ENCODE data around the gene RARRES1.

RARRES1 gene

DNA sequence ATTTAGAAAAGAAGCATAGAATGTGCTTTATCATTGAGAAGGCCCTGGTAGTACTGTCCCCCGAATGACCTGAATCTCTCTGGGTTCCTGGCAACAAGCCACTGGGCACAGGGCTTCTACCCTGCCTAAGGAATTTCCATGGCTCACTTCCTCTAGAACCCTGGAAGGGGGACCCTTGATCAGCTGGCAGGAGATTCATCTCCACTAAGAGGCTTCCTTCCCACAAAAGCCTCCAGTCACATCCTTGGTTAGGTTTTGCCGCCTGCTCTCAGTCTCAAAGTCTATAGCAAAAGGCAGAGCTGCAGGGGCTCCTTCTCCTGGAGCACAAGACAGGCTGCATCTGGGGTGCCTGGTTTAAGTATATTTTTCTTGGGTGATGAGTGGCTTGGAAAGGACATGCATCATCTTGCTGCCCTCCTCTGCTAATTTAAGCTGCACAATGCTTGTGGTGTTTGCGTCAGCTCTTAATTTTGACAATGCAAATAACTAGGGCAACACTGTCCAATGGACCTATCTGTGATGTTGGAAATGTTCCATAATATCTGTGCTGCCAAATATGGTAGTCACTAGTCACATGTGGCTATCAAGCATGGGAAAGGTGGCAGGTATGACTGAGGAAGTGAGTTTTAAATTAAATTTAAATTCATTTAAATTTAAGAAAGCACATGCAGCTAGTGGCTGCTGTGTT is 33.4 kb upstream of the RARRES1 start:
- no peak for DNase-seq (ENCODE audit: low read depth)

- DNase-seq (ENCODE audit: low read depth) = no peak
These were observed 31.2 kb upstream of the RARRES1 start for GRCh38 chr3:158763421-158763820.

DNA sequence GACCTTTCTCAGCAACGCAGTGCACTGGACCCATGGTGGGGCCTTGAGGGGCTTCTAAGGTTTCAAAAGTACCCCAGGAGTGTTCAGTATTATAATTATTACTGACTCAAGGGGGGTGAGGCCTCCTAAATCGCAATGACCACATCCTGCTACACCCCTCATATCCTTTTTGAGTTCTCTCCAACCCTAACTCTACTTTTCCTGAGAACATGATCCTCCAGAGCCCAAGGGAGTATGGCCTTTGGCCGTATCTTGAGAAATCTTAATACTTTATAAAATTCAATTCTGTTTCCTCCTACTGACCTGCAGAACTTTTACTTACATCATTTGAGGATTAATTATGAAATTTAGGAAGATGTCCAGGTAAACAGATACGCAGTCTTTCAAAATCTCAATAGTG is 30.4 kb upstream of the RARRES1 start:
- DNase-seq (ENCODE audit: low read depth) = no peak

DNA sequence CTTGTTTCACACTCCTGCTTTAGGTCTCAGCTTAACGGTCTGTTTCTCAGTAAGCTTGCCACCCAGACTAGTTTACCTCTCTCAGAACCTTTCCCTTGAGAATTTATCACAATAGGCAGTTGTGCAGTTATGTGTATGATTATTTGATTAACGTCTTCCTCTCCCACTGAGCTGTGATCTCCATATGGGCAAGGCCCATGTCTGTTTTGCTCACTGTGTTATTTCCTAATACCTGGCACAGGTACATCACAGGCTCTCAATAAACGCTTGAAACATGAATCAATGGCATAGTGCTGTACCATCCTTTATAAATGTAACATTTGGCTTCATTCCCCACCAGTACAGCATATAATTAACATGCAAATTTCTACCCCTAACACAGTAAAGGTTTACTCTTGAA is 29.1 kb upstream of the RARRES1 start:
- DNase-seq (ENCODE audit: low read depth) = no peak

DNA sequence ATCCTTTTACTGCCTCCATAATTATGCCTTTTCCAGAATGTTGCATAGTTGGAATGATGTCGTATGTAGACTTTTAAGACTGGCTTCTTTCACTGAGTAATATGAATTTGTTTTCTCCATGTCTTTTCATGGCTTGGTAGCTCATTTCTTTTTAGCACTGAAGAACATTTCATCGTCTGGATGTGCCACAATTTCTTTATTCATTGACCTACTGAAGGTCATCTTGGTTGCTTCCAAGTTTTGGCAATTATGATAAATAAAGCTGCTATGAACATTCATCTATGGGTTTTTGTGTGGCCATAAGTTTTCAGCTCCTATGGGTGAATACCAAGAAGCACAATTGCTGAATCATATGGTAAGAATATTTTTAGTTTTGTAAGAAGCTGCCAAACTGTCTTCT is 23.2 kb upstream of the RARRES1 start:
- no peak for DNase-seq (ENCODE audit: low read depth)

DNA sequence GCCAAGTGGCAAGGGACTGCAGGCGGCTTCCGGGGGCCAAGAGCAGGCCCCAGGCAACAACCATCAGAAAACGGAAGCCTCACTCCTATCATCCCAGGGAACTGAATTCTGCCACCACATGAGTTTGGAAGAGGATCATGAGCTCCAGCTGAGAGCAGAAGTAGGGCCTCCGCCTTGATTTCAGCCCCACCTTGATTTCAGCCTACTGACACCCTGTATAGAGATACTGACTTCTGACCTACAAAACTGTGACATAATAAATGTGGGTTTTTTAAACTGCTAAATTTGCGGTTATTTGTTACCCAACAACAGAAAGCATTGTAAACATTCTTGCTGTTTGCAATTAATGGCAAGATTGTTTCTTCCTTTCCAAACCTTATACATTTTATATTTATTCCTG is 21.6 kb upstream of the RARRES1 start:
- no peak for DNase-seq (ENCODE audit: low read depth)

DNA sequence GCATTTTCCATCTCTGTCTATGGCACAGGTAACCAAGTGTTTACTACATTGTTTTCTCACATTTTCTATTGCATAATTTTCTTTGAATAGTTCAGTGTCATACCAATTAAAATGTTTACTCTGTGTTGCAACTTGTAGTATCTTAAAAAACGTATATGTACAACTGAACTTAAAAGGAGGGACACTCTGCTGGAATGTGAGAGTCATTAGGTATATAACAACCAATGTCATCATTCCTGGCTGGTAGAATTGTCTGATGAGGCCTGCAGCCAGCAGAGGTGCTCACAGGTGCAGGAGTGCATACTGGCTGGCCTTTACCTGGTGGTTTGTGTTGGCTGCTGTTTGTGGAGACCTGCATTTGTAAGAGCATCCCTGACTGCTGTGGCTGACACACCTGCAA is 19.1 kb upstream of the RARRES1 start:
- no peak for DNase-seq (ENCODE audit: low read depth)

DNA sequence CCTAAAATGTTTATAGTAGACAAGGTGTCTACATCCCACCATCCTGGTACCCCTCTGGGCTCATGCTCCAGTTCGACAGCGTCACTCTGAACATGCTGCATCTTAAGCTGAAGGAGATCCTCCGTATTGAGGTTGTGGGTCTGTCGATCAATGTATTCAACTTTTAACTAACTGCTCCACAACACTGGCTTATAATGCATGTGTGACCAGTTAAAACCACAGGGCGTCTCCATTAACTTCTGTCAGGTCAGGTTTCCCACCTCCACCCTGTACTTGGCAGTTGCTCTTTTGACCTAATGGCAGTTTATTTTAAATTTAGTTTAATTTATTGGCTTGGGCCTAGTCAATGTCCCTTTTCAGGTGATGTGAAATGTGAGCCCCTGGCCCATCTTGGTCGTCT is 17.8 kb upstream of the RARRES1 start:
- no peak for DNase-seq (ENCODE audit: low read depth)

- DNase-seq (ENCODE audit: low read depth) = no peak
These were observed 17.3 kb upstream of the RARRES1 start for GRCh38 chr3:158749526-158749925.

GRCh38 chr3:158748237-158748828 is 16.1 kb upstream of the RARRES1 start:
- DNase-seq (ENCODE audit: low read depth) = no peak

DNA sequence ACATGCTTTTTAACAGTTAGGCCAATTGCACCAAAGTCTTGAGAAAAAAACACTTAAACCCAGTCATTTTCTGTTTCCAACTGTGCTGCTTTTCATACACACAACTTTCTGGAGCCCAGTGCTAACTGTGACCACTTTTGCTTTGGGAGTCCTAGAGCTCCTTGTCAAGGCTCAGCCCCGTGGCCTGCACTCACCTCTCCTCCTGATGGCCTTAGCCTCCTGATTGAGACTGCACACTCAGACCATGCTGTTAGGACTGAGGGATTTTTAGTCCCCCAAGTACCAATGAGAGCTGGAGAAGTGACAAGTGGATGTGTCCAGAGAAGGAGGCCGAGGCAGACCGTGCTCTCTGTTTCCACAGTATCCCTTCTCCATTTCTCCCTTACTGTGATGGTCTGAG is 15.2 kb upstream of the RARRES1 start:
- DNase-seq (ENCODE audit: low read depth) = no peak

DNA sequence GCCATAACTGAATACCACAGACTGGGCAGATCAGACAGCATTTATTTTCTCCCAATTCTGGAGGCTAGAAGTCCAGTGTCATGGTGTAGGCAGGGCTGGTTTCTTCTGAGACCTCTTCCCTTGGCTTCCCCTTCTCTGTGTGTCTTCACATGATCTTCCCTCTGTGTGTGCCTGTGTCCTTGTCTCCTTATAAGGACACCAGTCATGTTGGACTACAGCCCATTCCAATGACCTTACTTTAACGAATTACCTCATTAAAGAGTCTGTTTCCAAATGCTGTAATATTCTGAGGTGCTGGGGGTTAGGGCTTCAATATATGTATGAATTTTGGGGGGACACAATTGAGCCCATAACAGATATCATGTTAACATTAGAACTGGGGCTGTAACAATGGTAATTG is 13.3 kb upstream of the RARRES1 start:
- no peak for DNase-seq (ENCODE audit: low read depth)

DNA sequence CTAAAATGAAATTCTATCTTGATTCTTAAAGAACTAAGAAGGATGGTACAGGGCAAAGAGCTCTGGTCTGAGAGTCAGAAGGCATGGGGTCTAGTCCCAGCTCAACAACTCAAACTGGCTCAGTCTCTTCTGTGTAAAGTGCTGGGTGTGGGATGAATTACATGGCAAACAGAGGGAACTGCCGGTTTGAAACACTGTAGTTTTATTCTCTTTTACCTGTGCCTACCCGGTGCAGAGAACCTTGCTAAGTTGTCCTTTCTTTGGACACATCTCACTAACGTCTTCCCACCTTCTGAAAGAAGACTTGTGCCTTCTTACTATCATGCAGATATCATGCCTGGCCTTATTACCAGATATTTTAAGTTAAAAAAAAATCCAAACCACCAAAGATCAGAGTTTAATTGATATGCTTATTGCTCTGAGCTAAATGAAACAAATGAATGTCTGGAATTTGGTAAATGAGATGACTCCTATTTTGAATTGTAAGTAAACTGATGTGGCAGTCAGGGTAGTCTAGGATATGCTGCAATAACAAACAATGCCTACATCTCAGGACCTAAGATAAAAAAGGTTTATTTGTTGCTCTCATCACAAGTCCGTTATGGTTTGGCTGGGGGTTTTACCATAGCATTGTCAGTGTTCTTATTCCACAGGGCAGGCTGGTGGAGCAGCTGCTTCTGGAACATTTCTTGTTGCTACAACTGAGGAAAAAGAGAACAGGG is 12.5 kb upstream of the RARRES1 start:
- DNase-seq (ENCODE audit: low read depth) = no peak

DNA sequence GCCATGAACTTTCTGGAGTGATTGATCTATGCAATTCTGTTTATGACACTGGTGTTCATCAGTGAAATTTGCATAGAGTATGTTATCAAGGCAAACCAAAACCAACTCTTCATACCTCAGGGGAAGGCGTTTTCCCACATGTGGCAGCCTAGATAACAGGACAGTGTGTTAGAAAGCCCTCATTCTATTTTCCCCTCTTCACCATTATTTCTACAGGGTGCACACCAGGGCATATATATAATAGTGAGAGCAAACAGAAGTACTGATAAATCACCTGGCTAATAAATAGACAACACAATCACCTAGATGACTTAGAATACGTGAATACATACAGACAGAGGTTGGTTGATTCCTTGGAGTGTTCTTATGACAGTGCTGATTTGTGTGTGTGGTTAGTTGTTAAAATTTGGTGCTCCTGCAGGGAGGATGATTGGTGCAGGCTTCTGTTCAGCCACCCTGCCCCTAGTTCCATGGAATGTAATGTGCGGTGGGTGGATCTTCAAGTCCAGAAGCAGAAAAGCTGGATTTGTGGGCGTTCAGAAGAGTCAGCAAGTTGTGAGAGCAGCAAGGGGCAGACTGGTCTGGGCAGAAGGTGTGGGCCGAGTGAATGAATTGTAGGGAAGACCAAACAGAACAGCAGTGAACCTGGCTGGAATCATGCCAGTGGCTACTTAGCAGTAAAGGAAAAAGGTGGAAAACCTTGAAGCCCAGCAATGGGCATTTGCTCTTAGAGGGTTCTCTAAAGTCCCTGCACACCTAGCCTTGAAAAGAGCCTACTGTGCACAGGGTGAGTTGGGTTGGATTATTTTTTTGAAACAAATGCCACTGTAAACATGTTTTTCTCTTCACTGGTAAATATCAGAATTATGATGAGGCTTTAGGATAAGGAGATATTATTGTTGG is 11.7 kb upstream of the RARRES1 start:
- DNase-seq (ENCODE audit: low read depth) = no peak

DNA sequence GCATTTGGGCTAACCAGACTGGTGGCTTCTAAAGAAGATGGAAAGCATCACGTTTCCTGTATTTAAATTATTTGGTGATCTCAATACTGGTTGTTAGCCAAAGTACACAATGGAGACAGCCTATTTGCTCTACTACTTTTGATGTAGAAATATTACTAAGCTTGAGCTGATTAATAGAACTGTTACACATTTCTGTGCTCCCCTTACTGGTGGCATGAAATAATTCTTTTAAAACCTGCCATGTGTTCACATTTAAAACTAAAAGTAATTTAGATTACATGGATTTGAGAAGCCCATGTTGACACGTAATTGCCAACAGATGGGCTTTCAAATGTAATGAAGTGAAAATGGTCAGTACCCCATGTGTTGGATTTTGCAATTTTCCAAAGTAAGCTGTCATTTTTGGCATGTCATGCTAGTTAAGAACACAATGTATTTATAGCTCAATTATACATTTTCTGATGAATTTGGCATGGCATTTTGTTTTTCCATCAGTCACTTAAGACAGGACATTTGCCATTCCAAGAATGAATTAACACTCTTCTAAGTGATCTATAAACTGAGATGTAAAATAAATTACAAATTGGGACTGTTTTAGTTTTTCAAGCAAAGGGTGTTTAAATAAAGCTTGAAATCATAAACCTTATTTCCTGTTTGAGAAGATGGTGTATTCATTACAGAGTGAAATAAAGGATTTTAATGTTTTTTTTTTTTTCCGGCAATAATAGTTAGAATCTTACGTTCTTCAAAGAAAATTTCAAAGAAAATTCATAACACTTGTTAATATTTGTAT is 10.8 kb upstream of the RARRES1 start:
- no peak for DNase-seq (ENCODE audit: low read depth)

GRCh38 chr3:158739661-158740060 is 7.4 kb upstream of the RARRES1 start:
- DNase-seq (ENCODE audit: low read depth) = no peak

DNA sequence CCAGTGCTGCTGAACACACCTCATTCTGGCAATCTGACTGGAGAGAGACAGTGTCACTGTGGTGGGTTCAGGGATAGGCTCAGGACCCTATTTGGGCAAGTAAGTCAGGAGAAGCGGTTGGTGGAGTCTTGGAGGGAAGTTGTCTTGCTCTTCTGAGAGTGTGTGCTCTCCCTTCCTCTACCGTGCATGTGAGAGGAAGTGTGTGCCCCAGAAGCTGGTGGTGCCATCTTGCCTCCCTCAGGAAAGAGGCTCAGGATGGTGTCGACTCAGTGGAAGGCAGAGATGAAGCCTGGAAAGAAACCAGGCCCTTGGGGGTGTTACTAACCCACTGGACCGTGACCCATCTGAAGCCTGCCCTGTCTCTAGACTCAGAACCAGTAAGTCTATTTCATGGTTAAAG is 6.8 kb upstream of the RARRES1 start:
- no peak for DNase-seq (ENCODE audit: low read depth)

DNA sequence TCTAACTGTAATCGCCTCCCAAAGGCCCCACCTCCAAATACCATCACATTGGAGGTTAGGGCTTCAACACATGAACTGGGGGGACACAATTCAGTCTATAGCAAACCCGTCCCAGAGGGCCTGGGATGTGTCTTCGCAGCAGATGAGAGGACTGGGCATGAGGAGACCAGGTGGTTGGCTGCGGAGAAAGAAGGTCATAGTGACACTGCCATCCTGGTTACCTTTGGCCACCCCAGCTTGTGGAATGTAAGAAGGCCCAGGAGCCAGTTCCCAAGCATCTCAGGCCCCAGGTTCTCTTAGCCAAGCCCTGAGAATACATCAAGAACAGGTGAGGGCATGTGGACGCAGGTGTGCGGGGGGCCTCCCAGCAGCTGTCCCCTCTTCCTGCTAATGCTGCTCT is 6.4 kb upstream of the RARRES1 start:
- DNase-seq (ENCODE audit: low read depth) = no peak

DNA sequence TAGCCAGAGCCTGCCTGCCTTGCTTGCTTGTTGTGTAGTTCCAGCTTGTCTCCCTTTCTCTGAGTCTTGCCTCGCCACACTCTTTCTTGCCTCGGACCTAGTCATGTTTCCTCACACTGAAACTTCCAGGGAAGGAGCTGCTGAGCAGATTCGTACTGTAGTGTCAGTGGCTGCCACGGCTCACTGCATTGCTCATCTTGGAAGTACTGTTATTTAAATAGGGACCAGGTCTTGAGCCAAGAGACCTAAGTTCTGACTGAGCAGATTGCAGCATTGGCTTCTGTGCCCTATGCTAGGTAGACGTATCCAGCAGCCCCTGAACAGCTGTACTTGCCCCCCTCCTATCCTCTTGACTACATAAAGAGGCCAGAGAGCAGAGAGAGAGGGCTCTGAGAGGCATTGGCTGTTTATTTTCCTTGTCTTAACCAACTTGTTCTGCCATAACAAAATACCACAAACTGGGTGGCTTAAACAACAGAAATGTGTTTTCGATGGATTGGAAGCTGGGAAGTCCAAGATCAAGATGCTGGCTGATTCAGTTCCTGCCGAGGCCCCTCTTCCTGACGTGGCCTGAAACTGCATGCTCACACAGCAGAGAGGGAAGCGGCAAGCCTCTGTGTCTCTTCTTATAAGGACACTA is 5.8 kb upstream of the RARRES1 start:
- DNase-seq (ENCODE audit: low read depth) = no peak

- DNase-seq (ENCODE audit: low read depth) = no peak
These were observed 5.2 kb upstream of the RARRES1 start for GRCh38 chr3:158737410-158737809.

Data from activated T-cell treated with anti-CD3 and anti-CD28 coated beads for 1 hour (primary cell).